Fibroblast of upper back skin (primary cell): ENCODE measurements around the gene PRR30.
"Not testable (repeated sequence)": the region's sequence is repeated elsewhere in the genome, so short reads cannot be mapped to it uniquely, and the experiment has no call there.

ENCODE experiments used
- DNase-seq: peaks from one replicate; pipeline ENCODE4 v3.0.0-alpha.2; 2013

The PRR30 gene

GRCh38 chr2:27127883-27128667 lies 11.1 kb downstream of the PRR30 start:
- no peak for DNase-seq

- no peak for DNase-seq
These were observed 12.9 kb downstream of the PRR30 start for GRCh38 chr2:27126252-27126710.

- DNase-seq, result no peak
These were observed 14.1 kb downstream of the PRR30 start for GRCh38 chr2:27125104-27125503.

- peak; percentile 7 for DNase-seq
These were observed 15.7 kb downstream of the PRR30 start, which contains the start of gene ABHD1 for GRCh38 chr2:27123302-27124150. ABHD1 (plus strand) TSS chr2:27123815; CDS start chr2:27123949, 134 bp downstream.

GRCh38 chr2:27122791-27123190 lies 16.4 kb downstream of the PRR30 start:
- DNase-seq, result no peak

- DNase-seq, result no peak
These were observed 17.3 kb downstream of the PRR30 start for GRCh38 chr2:27121906-27122305.

GRCh38 chr2:27119330-27119670 lies 19.9 kb downstream of the PRR30 start:
- not testable (repeated sequence) for DNase-seq

GRCh38 chr2:27118525-27119329 lies 20.5 kb downstream of the PRR30 start, which contains the start of gene CGREF1:
CGREF1 (minus strand) TSS chr2:27119128; CDS start chr2:27104366, 14,762 bp downstream.
- no peak for DNase-seq

- no peak for DNase-seq
These were observed 21.1 kb downstream of the PRR30 start for GRCh38 chr2:27117995-27118524.

GRCh38 chr2:27115519-27115918 lies 23.7 kb downstream of the PRR30 start:
- no peak for DNase-seq

GRCh38 chr2:27111392-27112078 lies 27.7 kb downstream of the PRR30 start:
- not testable (repeated sequence) for DNase-seq

- not testable (repeated sequence) for DNase-seq
These were observed 28.4 kb downstream of the PRR30 start for GRCh38 chr2:27110603-27111352.

- no peak for DNase-seq
These were observed 30.1 kb downstream of the PRR30 start for GRCh38 chr2:27109083-27109482.

- DNase-seq, result no peak
These were observed 31.0 kb downstream of the PRR30 start for GRCh38 chr2:27108221-27108620.

- DNase-seq, result no peak
These were observed 33.2 kb downstream of the PRR30 start for GRCh38 chr2:27105981-27106380.

GRCh38 chr2:27102329-27102728 lies 36.9 kb downstream of the PRR30 start:
- no peak for DNase-seq

GRCh38 chr2:27100036-27100435 lies 39.2 kb downstream of the PRR30 start:
- DNase-seq, result no peak

GRCh38 chr2:27099334-27099955 lies 39.8 kb downstream of the PRR30 start:
- DNase-seq, result no peak

- DNase-seq, result no peak
These were observed 41.9 kb downstream of the PRR30 start for GRCh38 chr2:27097341-27097740.

- no peak for DNase-seq
These were observed 42.4 kb downstream of the PRR30 start for GRCh38 chr2:27096748-27097297.
